Lower leg skin (tissue), 3 donors: ENCODE results near the gene DLGAP1.

Experiments
- POLR2A ChIP-seq, 2 donors: fragments of 450-650 bp; IDR thresholded peaks; one replicate each; pipeline ENCODE4 v1.6.1; 2016 to 2017; ENCODE audit warnings: antibody characterized with exemption in 2 of 2, mild to moderate bottlenecking in 1 of 2, moderate library complexity in 1 of 2
- TF ChIP-seq, protein P1 (sequence below), 3 donors: fragments of 450-650 bp; IDR thresholded peaks; one replicate each; pipeline ENCODE4 v1.5.1; 2016; ENCODE audit warnings: antibody characterized with exemption in 3 of 3, mild to moderate bottlenecking in 3 of 3, moderate library complexity in 2 of 3

DNA sequence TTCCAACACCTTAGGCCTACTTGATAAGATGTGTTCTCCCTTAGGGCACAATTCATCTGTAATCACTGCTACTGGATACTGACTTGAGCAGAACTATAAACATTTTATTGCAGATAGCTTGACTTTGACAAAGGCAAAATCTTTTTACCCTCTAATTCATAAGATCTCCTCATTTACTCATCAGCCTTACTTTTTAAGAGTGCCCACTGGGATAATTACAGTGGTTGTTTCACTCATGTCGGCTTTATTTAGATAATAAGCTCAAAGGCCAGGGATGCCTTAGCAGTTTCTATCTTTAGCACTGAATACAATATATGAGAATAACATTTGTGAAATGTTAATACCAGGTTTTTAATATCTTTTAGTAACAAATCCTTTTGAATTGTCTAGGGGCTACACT lies 144.0 kb downstream of the DLGAP1 start:
- TF ChIP-seq, protein P1, sequence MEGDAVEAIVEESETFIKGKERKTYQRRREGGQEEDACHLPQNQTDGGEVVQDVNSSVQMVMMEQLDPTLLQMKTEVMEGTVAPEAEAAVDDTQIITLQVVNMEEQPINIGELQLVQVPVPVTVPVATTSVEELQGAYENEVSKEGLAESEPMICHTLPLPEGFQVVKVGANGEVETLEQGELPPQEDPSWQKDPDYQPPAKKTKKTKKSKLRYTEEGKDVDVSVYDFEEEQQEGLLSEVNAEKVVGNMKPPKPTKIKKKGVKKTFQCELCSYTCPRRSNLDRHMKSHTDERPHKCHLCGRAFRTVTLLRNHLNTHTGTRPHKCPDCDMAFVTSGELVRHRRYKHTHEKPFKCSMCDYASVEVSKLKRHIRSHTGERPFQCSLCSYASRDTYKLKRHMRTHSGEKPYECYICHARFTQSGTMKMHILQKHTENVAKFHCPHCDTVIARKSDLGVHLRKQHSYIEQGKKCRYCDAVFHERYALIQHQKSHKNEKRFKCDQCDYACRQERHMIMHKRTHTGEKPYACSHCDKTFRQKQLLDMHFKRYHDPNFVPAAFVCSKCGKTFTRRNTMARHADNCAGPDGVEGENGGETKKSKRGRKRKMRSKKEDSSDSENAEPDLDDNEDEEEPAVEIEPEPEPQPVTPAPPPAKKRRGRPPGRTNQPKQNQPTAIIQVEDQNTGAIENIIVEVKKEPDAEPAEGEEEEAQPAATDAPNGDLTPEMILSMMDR (IDR thresholded peaks at IDR 0.05), result no peak
- no peak for TF ChIP-seq POLR2A (IDR thresholded peaks at IDR 0.05)
